HCT116 (cell line): Measurements from ENCODE around the gene ARHGEF40.

Source experiments
- CEBPB ChIP-seq: IDR thresholded peaks from 2 replicates; pipeline ENCODE4 v1.6.1; 2012; ENCODE audit warnings: low read depth
- CTCF ChIP-seq, 3 experiments: fragments of 200-600 bp in 1 of 3; sonication (generic) in 1 of 3; IDR thresholded peaks in 2 of 3; conservative IDR thresholded peaks in 1 of 3; 2 replicates each; pipeline ENCODE4 v1.5.1; 2012 to 2017; ENCODE audit warnings: low read depth in 2 of 3, low read length in 2 of 3, antibody characterized with exemption in 1 of 3, borderline replicate concordance in 1 of 3, control low read depth in 1 of 3, mild to moderate bottlenecking in 1 of 3, mixed read lengths in 1 of 3, mixed run types in 1 of 3, moderate library complexity in 1 of 3; ENCODE audit not compliant: insufficient read depth in 1 of 3
- ELF1 ChIP-seq: IDR thresholded peaks from 2 replicates; pipeline ENCODE4 v1.6.1; 2012; ENCODE audit warnings: low read depth, borderline replicate concordance
- EZH2 ChIP-seq: fragments of 200-600 bp; sonication (generic); IDR thresholded peaks from 2 replicates; pipeline ENCODE4 v1.6.1; 2017; ENCODE audit warnings: antibody characterized with exemption, mixed run types
- EZH2phosphoT487 ChIP-seq: fragments of 200-600 bp; IDR thresholded peaks from 2 replicates; pipeline ENCODE4 v1.6.1; 2018; ENCODE audit warnings: antibody characterized with exemption, borderline replicate concordance
- JUND ChIP-seq: IDR thresholded peaks from 2 replicates; pipeline ENCODE4 v1.6.1; 2012
- POLR2A ChIP-seq: IDR thresholded peaks from 2 replicates; pipeline ENCODE4 v1.7.0; 2011; ENCODE audit warnings: borderline replicate concordance; ENCODE audit not compliant: insufficient read depth, insufficient read length; ENCODE audit errors: extremely low read depth
- POLR2AphosphoS5 ChIP-seq: IDR thresholded peaks from 2 replicates; pipeline ENCODE4 v1.6.1; 2011; ENCODE audit warnings: mild to moderate bottlenecking, low read depth, low read length, moderate library complexity
- SIN3A ChIP-seq: IDR thresholded peaks from 2 replicates; pipeline ENCODE4 v1.6.1; 2012; ENCODE audit warnings: low read depth
- TCF7L2 ChIP-seq: IDR thresholded peaks from 2 replicates; pipeline ENCODE4 v1.7.0; 2011; ENCODE audit warnings: borderline replicate concordance, inconsistent platforms; ENCODE audit not compliant: insufficient read depth, insufficient read length; ENCODE audit errors: extremely low read depth
- ZNF274 ChIP-seq: fragments of 200-500 bp; sonication (Bioruptor generic); IDR thresholded peaks from 2 replicates; pipeline ENCODE4 v1.6.1; 2014; ENCODE audit warnings: mild to moderate bottlenecking, low read depth, low read length, inconsistent platforms

- TF ChIP-seq CTCF (IDR thresholded peaks at IDR 0.05 in 2 of 3, conservative IDR thresholded peaks at IDR 0.05 in 1 of 3; ENCODE audit: borderline replicate concordance in 1 of 3, insufficient read depth in 1 of 3, low read depth in 2 of 3, low read length in 2 of 3) (no peak), EZH2 (no peak), SIN3A (no peak), POLR2A (no peak), ZNF274 (no peak), POLR2AphosphoS5 (no peak), CEBPB (no peak), ELF1 (no peak), EZH2phosphoT487 (no peak), TCF7L2 (no peak), JUND (no peak)
These were observed 16.7 kb upstream of the ARHGEF40 start for GRCh38 chr14:21053184-21054122.
